Upper lobe of left lung (tissue), 4 donors: Measurements from ENCODE around the gene RPAP2.

Experiments used
- EP300 ChIP-seq, 4 donors: sonication (generic); formaldehyde crosslinking; IDR thresholded peaks; one replicate each; pipeline ENCODE4 v1.5.1; 2017; ENCODE audit warnings: antibody characterized with exemption in 4 of 4, control low read depth in 2 of 4
- POLR2A ChIP-seq, 4 donors: fragments of 450-650 bp; IDR thresholded peaks; one replicate each; pipeline ENCODE4 v1.5.1; 2016 to 2017; ENCODE audit warnings: antibody characterized with exemption in 4 of 4, mild to moderate bottlenecking in 2 of 4
- TF ChIP-seq, protein P1 (sequence below), 6 experiments: fragments of 450-650 bp in 4 of 6; fragments of 200-600 bp in 2 of 6; sonication (generic) in 2 of 6; IDR thresholded peaks; one replicate each; pipeline ENCODE4 v1.5.1; 2016 to 2019; ENCODE audit warnings: antibody characterized with exemption in 6 of 6

DNA sequence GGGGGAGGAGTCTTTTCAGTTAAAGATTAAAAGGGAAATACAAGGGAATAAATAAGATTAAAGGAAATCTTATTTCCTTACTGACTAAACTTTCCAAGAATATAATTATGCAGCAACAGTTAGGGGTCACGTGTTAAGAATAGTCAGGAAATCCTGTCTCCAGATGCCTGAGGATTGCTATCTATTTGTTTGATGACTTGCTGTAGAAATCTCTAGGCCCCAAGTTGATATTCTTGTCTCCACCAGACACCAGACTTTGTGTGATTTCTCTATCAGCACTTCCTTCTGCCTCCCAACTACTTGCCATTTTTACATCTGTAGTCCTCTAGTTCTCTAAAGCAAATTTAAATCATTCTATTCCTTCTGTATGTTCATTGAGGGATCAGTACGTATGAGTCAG, 77.5 kb downstream of the RPAP2 start:
- TF ChIP-seq, protein P1, sequence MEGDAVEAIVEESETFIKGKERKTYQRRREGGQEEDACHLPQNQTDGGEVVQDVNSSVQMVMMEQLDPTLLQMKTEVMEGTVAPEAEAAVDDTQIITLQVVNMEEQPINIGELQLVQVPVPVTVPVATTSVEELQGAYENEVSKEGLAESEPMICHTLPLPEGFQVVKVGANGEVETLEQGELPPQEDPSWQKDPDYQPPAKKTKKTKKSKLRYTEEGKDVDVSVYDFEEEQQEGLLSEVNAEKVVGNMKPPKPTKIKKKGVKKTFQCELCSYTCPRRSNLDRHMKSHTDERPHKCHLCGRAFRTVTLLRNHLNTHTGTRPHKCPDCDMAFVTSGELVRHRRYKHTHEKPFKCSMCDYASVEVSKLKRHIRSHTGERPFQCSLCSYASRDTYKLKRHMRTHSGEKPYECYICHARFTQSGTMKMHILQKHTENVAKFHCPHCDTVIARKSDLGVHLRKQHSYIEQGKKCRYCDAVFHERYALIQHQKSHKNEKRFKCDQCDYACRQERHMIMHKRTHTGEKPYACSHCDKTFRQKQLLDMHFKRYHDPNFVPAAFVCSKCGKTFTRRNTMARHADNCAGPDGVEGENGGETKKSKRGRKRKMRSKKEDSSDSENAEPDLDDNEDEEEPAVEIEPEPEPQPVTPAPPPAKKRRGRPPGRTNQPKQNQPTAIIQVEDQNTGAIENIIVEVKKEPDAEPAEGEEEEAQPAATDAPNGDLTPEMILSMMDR (IDR thresholded peaks at IDR 0.05) = no peak
- TF ChIP-seq POLR2A (IDR thresholded peaks at IDR 0.05) (no peak), EP300 (IDR thresholded peaks at IDR 0.05) (no peak)
